NCI-H1417 (cell line): Measurements from ENCODE around the gene LRRC19.

Experiments
- DNase-seq, 3 experiments: peaks; one replicate each; lab custom pipeline; 2025; lab: John Stamatoyannopoulos, UW

LRRC19 gene

DNA sequence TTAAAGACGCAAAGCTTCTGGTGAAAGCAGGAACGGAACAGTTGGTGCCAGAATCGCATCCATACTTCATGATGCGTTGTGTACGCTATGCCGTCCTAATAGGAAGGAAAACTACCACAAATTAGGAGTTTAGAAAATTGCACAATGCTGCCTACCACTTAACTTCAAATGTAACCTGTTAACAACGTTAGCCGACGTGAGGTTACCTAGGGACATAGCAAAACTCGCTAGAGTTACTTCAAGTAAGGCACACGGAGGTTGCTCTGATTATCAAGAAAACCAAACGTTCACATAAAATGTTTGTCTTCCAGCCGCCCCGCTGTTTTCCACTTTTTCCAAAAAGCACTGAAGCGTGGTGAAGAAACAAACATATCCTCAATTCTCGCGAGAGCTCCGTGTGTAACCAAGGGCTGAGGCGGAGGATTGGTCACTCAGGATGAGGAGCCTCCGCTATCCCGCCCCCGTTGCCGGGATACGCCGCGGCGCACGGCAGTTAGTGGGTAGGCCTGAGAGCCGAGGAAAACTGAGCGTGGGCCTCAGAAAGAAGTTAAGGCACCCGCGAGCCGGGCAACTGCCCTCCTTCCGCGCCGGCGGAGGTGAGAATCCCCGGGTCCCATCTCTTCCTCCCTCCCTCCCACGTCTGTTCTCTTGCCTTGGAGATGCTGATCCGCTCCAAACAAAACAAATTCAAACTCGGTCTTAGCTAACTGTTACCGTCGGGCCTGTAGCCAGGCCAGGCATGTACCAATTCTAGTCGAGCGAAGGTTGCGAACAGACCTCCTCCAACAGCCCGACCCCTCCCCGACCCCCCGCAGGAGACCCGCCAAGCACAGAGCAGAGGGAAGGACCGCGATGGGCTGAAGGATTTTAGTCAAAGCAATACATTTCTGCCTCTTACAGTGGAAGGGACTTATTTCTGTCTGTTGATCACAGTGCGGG, 49.3 kb downstream of the LRRC19 start, which contains the start of gene IFT74:
TSS of gene IFT74 (plus strand) at position 492 of the 939 bp plus-strand sequence. CDS start 5,556 bp downstream, outside the sequence.
- DNase-seq = peak; percentile 93 to 98 (median 98)

DNA sequence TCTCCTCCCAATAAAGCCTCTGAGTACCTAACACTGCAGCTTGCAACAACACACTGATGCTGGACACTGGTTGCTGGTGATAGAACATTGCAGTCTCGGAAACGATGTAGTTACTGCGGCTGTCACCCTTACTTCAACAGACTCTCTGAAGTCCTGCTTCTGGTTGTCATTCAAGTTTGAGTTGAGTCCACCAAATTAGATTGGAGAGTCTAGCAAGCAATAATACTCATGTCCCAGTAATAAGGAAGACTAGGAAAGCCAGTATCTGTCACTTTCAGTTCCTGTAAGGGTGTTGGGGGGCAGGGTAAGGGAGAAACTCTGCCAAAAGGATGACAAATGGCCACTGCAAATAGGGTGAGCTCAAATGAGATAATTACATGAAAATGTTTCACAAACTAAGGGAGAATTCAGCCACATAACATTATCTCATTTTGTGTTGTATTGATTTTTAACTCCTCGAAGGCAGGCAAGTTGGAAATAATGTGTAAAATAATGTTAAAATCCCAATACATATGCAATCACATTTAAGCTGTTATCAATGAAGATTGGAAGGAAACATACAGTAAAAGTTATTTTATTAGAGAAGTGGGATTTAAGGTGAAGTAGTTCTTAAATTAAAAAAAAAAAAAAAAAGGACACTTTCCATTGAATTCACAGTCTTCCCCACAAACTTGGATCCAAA, 50.1 kb downstream of the LRRC19 start:
- DNase-seq = peak in 2 of 3 experiments; percentile 7 to 38

DNA sequence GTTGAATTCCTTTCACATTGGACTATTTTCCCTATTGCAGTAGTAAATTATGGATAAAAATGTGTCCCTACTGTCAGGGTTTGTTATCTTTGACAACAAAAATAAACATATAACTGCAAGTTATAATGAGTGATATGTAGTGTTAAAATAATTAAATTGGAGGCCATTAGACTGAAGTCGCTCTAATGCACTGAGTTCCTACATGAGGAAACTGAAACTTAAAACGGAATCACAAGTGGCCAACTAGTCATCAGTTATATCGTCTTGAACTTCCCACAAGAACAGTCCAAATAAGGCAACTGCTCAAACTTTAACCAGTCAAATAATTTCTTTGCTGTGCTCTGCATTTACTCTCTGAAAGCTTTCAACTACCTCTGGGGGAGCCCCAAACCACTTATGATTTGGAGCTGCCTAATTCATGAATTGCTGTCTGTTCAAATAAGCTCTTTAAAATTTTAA, 51.4 kb downstream of the LRRC19 start:
- DNase-seq = no peak

DNA sequence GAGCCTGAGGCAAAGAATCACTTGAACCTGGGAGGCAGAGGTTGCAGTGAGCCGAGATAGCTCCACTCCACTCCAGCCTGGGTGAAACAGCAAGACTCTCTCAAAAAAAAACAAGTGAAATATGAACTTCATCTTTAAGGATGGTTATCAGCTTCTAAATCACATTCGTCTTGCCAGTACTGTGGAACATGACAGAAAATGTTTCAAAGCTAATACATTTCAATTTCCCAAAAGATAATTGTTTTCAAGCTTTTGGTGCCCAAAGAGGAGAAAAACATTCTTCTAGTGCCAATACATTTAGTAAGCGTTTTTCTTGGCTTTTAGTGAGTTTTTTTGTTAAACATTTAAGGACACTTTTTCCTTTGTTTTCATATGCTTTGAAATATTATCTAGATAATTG, 53.7 kb downstream of the LRRC19 start:
- no peak for DNase-seq

DNA sequence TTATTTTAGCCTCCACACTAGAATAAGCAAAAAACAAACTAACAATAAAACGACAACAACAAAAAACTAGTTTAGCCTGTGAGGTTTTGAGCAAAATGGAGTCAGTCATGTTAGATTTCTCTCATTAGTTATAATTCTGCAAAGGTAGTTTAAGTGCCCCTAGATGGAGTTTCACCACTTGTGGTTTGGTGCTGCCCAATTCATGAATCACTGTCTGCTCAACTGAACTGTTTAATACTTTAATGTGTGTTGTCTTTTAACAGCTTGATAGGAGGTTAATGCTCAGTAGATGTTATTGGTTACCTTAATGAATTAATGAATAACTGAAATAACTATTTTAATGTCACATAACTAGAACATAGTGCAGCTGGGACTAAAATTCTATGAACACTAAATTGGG, 55.0 kb downstream of the LRRC19 start:
- no peak for DNase-seq

DNA sequence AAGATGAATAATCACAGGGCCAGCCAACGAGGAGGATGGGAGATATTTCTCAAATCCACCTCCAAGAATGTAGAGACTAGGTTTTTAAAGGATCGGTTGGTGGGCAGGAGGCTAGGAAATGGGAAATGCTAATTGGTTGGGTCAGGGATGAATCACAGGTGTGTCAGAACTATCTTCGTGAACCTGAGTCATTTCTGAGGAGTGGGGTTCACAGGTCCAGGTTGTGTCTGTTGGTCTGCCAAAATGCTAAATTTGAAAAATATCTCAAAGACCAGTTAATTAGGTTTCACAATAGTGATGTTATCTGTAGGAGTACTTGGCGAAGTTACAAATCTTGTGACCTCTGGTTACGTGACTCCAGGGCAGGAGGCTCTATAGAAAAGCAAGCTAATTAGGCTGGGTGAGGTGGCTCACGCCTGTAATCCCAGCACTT, 55.8 kb downstream of the LRRC19 start:
- no peak for DNase-seq

DNA sequence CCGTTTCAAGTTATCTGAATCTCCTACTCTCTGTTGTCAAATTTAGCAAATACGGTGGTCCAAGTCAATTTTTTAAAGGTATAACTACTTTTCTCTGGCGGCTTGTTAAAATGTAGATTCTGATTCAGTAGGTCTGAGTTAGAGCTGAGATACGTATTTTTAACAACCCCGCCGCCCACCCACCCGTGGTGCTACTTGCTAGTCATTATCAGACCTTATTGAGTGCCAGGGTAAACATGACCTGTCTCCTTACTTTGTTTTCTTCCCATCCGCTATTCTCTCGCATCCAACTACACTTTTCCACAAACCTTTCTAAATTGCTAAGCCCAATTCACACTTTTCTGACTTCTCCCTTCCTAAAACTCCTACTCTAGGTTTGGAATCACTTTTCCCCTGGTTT, 57.7 kb downstream of the LRRC19 start:
- peak in 2 of 3 experiments; percentile 49 to 50 for DNase-seq

DNA sequence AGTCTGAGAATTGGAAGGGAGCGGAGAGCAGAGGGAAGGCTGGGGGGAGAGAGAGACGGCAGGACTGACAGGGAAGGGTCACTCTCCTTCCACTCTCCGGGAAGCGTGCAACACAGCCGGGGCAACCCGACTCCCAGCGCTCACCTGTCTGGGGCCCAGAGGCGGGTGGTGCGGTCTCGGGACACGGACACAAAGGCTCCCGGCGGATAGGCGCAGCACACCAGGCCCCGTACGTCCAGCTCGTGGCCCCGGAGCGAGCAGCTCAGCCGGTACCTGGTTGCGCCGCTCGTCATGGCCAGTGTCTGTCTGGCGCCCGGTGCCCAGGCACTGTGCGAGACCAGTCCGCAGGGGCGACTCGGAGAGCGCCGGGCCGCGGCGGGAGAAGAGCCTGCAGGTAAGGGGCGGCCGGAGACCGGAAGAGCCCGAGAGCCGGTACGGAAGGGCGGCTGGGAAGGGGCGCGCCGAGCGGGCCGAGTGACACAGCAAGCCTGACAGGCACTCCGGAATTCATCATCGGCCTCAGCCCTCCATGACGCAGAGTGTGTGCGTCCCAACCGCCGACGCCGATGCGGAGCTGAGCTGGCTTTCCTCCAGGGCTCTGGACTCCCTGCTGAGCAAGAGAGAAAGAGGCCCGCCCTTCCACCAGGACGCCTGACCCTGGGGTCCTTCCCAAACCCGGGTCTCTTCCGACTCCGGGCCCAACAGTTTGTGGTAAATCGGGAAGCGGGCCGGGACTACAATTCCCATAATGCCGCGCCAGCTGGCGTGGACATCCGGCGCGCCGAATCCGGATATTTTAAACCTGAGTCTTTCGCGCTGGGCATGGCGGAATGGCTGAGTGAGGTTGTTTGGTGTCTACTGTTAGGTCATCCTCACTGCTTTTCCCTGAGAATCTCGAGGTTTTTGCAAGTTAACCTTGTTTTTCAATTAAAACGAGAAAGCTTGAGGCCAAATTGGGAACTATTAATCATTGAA, 58.4 kb downstream of the LRRC19 start, which contains the start of gene PLAA:
TSS of gene PLAA (minus strand) at position 490 of the 975 bp plus-strand sequence. CDS start at position 293, 197 bp downstream.
- DNase-seq = peak; percentile 85 to 96 (median 93)

DNA sequence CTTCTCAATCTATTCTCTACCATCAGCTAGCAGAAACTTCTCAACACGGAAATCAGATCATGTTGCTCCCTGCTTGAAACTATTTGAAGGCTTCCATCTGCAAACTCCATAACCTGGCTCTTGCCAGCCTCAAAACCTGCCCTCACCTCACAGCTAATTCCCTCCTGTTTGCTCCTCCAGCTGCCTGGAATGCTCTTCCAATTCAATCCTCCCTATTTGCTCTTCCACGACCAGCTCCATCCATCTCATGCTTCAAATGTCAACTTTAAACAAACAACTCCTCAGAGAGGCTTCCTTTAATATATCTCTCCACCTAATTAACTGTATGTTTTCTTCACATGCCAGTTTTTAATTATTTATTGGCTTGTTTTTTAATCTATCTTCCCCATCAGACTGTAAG, 59.9 kb downstream of the LRRC19 start:
- DNase-seq = peak in 1 of 3 experiments; percentile 22
